Dedifferentiated amniotic fluid mesenchymal stem cell (primary cell): ENCODE data around the gene PEX5.
A peak's percentile ranks its signal among the peaks of the same experiment; 100 is the strongest.
"Not testable (repeated sequence)": the region's sequence is repeated elsewhere in the genome, so short reads cannot be mapped to it uniquely, and the experiment has no call there.

Experiments
- DNase-seq: peaks from one replicate; pipeline ENCODE4 v3.0.0-alpha.2; 2016; ENCODE audit errors: extremely low spot score

Gene PEX5

GRCh38 chr12:7160183-7160582, 29.3 kb upstream of the PEX5 start:
- no peak for DNase-seq

- DNase-seq, result no peak
Measured at GRCh38 chr12:7161327-7161726, 28.2 kb upstream of the PEX5 start.

- peak; percentile 50 for DNase-seq
Measured at GRCh38 chr12:7161811-7162210, 27.7 kb upstream of the PEX5 start.

GRCh38 chr12:7162691-7163114, 26.8 kb upstream of the PEX5 start:
- no peak for DNase-seq

GRCh38 chr12:7169951-7170350, 19.5 kb upstream of the PEX5 start:
- DNase-seq, result no peak

GRCh38 chr12:7171854-7172253, 17.6 kb upstream of the PEX5 start:
- no peak for DNase-seq

GRCh38 chr12:7175493-7175892, 14.0 kb upstream of the PEX5 start:
- no peak for DNase-seq

GRCh38 chr12:7176595-7176994, 12.9 kb upstream of the PEX5 start:
- DNase-seq, result no peak

- no peak for DNase-seq
Measured at GRCh38 chr12:7178481-7178880, 11.0 kb upstream of the PEX5 start.

GRCh38 chr12:7180685-7181084, 8.8 kb upstream of the PEX5 start:
- DNase-seq, result no peak

GRCh38 chr12:7186058-7186457, 3.4 kb upstream of the PEX5 start:
- not testable (repeated sequence) for DNase-seq

GRCh38 chr12:7188562-7189397, 706 bp upstream of the PEX5 start:
- peak; percentile 43 for DNase-seq

GRCh38 chr12:7190268-7191055, 976 bp downstream of the PEX5 start:
- no peak for DNase-seq

GRCh38 chr12:7193674-7194073, 4.2 kb downstream of the PEX5 start:
- no peak for DNase-seq

GRCh38 chr12:7197841-7198240, 8.4 kb downstream of the PEX5 start:
- no peak for DNase-seq

- no peak for DNase-seq
Measured at GRCh38 chr12:7203109-7203508, 13.6 kb downstream of the PEX5 start.

GRCh38 chr12:7205091-7205490, 15.6 kb downstream of the PEX5 start:
- no peak for DNase-seq

- no peak for DNase-seq
Measured at GRCh38 chr12:7206691-7207090, 17.2 kb downstream of the PEX5 start.

- DNase-seq, result no peak
Measured at GRCh38 chr12:7207866-7208625, 18.6 kb downstream of the PEX5 start.

- DNase-seq, result no peak
Measured at GRCh38 chr12:7209958-7210357, 20.5 kb downstream of the PEX5 start.

GRCh38 chr12:7210642-7211151, 21.2 kb downstream of the PEX5 start:
- DNase-seq, result no peak

- no peak for DNase-seq
Measured at GRCh38 chr12:7212678-7213077, 23.2 kb downstream of the PEX5 start.
